T-helper 2 cell treated with Interferon-gamma antibody and Interleukin-4, amounts not matched to agents 100 ng/mL and 5 ng/mL, for 36 hours (primary cell): Measurements from ENCODE around the gene FMR1NB. TPM values are rescaled to one million over a fixed set of nuclear protein-coding genes. Genes with fewer than 3 reads are reported as not detected.

ENCODE experiments used
- intact Hi-C: fragments of 100-400 bp; cut with micrococcal nuclease; formaldehyde crosslinking; loops from one replicate; pipeline ENCODE4 v1.15.1; 2023
- total RNA-seq: library from RNA; stranded (reverse); gene quantifications from 2 replicates; pipeline ENCODE4 v1.2.3, GENCODE V29; 2022

Gene FMR1NB
- total RNA-seq, 1 donor from 2014 or later = not detected

GRCh38 chrX:148069759-148070503 lies 88.8 kb downstream of the FMR1NB start:
- intact Hi-C loops = no loop called here

GRCh38 chrX:148070504-148070877 lies 89.4 kb downstream of the FMR1NB start:
- intact Hi-C loops = no loop called here

Other genes with a start within 250 kb of the FMR1NB start
- 44.6 and 49.5 TPM in 2 replicates for gene FMR1, start 69.4 kb upstream of the FMR1NB start, total RNA-seq